Vagina (tissue), 2 donors: ENCODE data around the gene SPACA4. TPM values are rescaled to one million over a fixed set of nuclear protein-coding genes. Genes with fewer than 3 reads are reported as not detected.

ENCODE experiments used
- DNase-seq, 2 donors: peaks; one replicate each; pipeline ENCODE4 v3.0.0-alpha.2; 2017; ENCODE audit errors: extremely low spot score in 2 of 2
- H3K27ac ChIP-seq: fragments of 200-600 bp; sonication (generic); one replicate; pipeline ENCODE4 v1.5.1; 2019
- H3K27me3 ChIP-seq: fragments of 200-600 bp; sonication (generic); one replicate; pipeline ENCODE4 v1.5.1; 2019
- H3K36me3 ChIP-seq, 2 donors: fragments of 200-600 bp; sonication (generic); one replicate each; pipeline ENCODE4 v1.5.1; 2017 to 2019
- H3K4me1 ChIP-seq: fragments of 200-600 bp; sonication (generic); one replicate; pipeline ENCODE4 v1.5.1; 2019
- H3K4me3 ChIP-seq, 2 donors: fragments of 200-600 bp; sonication (generic); 1 replicate in 1 of 2; 2 replicates in 1 of 2; pipeline ENCODE4 v1.5.1; 2016 to 2019
- H3K9me3 ChIP-seq: fragments of 200-600 bp; sonication (generic); one replicate; pipeline ENCODE4 v1.5.1; 2019
- POLR2A ChIP-seq, 2 donors: fragments of 450-650 bp; IDR thresholded peaks; one replicate each; pipeline ENCODE4 v1.6.1; 2017; ENCODE audit warnings: antibody characterized with exemption in 2 of 2, mild to moderate bottlenecking in 2 of 2, moderate library complexity in 2 of 2
- POLR2AphosphoS5 ChIP-seq, 2 donors: sonication (generic); formaldehyde crosslinking; IDR thresholded peaks; one replicate each; pipeline ENCODE4 v1.9.0; 2017; ENCODE audit warnings: antibody characterized with exemption in 2 of 2, mild to moderate bottlenecking in 2 of 2, low read depth in 1 of 2; ENCODE audit not compliant: insufficient read depth in 1 of 2
- intact Hi-C: fragments of 100-400 bp; cut with DNase I; formaldehyde crosslinking; loops from one replicate; pipeline ENCODE4 v1.15.1; 2023
- total RNA-seq: library from RNA; depleted of rRNA; stranded (reverse); fragments of >200 nt; gene quantifications from one replicate; pipeline ENCODE4 v1.2.3, GENCODE V29; 2016
- TF ChIP-seq, protein P1 (sequence below), 3 experiments: fragments of 450-650 bp in 2 of 3; fragments of 200-600 bp in 1 of 3; sonication (generic) in 1 of 3; IDR thresholded peaks; one replicate each; pipeline ENCODE4 v1.5.1; 2017 to 2019; ENCODE audit warnings: antibody characterized with exemption in 3 of 3, mild to moderate bottlenecking in 2 of 3, moderate library complexity in 2 of 3

Gene SPACA4
- total RNA-seq, 1 donor from 2014 or later: 3.9 TPM

GRCh38 chr19:48609571-48610108 is 3.1 kb downstream of the SPACA4 start:
- intact Hi-C loops: no loop called here
- TF ChIP-seq POLR2A (IDR thresholded peaks at IDR 0.05) (no peak), POLR2AphosphoS5 (IDR thresholded peaks at IDR 0.05; ENCODE audit: insufficient read depth in 1 of 2, low read depth in 1 of 2) (no peak)
- TF ChIP-seq, protein P1, sequence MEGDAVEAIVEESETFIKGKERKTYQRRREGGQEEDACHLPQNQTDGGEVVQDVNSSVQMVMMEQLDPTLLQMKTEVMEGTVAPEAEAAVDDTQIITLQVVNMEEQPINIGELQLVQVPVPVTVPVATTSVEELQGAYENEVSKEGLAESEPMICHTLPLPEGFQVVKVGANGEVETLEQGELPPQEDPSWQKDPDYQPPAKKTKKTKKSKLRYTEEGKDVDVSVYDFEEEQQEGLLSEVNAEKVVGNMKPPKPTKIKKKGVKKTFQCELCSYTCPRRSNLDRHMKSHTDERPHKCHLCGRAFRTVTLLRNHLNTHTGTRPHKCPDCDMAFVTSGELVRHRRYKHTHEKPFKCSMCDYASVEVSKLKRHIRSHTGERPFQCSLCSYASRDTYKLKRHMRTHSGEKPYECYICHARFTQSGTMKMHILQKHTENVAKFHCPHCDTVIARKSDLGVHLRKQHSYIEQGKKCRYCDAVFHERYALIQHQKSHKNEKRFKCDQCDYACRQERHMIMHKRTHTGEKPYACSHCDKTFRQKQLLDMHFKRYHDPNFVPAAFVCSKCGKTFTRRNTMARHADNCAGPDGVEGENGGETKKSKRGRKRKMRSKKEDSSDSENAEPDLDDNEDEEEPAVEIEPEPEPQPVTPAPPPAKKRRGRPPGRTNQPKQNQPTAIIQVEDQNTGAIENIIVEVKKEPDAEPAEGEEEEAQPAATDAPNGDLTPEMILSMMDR (IDR thresholded peaks at IDR 0.05): no peak
- DNase-seq: no peak
- no peaks in the 10 kb centered on the region for H3K4me1 ChIP-seq
- H3K9me3 ChIP-seq: no peaks in the 10 kb centered on the region
- no peak overlapping the region for H3K27ac ChIP-seq
- H3K4me3 ChIP-seq: no peak overlapping the region
- no peaks in the 10 kb centered on the region for H3K27me3 ChIP-seq
- H3K36me3 ChIP-seq: no peaks in the 10 kb centered on the region

- no peak for TF ChIP-seq POLR2AphosphoS5 (IDR thresholded peaks at IDR 0.05; ENCODE audit: insufficient read depth in 1 of 2, low read depth in 1 of 2)
- TF ChIP-seq POLR2A (IDR thresholded peaks at IDR 0.05): no peak
- TF ChIP-seq, protein P1 (IDR thresholded peaks at IDR 0.05): no peak
- Histone ChIP-seq H3K27ac (no peak overlapping the region), H3K9me3 (no peaks in the 10 kb centered on the region), H3K4me3 (no peak overlapping the region), H3K27me3 (no peaks in the 10 kb centered on the region), H3K36me3 (peaks cover 0 to 21% of the 10 kb centered on the region in 2 donors), H3K4me1 (peaks cover 19% of the 10 kb centered on the region)
- no peak for DNase-seq
- intact Hi-C loops: no loop called here
Observed at GRCh38 chr19:48611872-48612271, 5.3 kb downstream of the SPACA4 start.

DNA sequence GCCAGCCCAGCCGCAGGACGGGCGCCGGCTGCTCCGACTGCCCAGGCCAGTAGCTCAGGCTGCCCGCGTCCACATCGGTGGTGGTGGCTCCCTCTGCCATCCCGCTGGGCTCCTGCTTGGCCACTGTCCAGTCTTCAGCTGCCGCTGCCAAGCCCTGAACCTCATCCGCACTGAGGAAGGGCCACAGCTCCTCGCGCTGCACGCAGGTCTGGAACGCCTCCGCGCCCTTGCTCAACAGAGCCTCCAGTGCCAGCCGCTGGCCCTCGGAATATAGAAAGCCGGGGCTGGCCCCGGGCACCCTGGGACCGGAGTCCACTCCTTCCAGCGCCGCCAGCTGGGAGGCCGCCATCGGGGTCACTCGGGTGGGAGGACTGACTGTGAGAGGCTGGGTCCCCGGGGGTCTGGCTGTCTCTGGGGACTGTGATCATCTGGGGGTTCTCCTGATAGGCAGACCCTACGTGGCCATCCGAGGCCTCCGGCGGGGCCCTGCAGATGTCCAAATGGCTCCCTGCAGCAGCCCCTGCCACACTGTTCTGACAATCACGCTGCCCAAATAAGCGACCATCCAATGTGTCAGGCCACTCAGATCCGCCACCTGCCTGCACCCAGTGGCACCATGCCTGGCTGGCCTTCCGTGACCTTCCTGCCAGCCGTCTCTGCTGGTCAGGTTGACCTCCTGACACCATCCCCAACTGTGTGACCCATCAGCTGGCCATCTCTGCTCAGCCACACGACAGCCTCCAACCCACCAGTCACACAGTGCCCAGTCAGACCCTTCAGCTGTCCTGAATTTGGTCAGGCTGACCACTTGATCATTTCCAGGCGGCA is 6.7 kb downstream of the SPACA4 start:
- TF ChIP-seq, protein P1 (IDR thresholded peaks at IDR 0.05): no peak
- TF ChIP-seq POLR2A (IDR thresholded peaks at IDR 0.05) (no peak), POLR2AphosphoS5 (IDR thresholded peaks at IDR 0.05; ENCODE audit: insufficient read depth in 1 of 2, low read depth in 1 of 2) (no peak)
- H3K36me3 ChIP-seq: peaks cover 0 to 31% of the 10 kb centered on the region in 2 donors
- no peak for DNase-seq
- H3K27ac ChIP-seq: no peak overlapping the region
- intact Hi-C loops: no loop called here
- no peak overlapping the region for H3K4me3 ChIP-seq
- H3K9me3 ChIP-seq: no peaks in the 10 kb centered on the region
- no peaks in the 10 kb centered on the region for H3K27me3 ChIP-seq
- H3K4me1 ChIP-seq: peaks cover 32% of the 10 kb centered on the region

- Histone ChIP-seq H3K27me3 (no peaks in the 10 kb centered on the region), H3K4me1 (peaks cover 36% of the 10 kb centered on the region), H3K36me3 (peaks cover 0 to 31% of the 10 kb centered on the region in 2 donors), H3K4me3 (no peak overlapping the region), H3K27ac (peak overlapping the region; percentile 44), H3K9me3 (no peaks in the 10 kb centered on the region)
- TF ChIP-seq POLR2AphosphoS5 (IDR thresholded peaks at IDR 0.05; ENCODE audit: insufficient read depth in 1 of 2, low read depth in 1 of 2) (no peak), POLR2A (IDR thresholded peaks at IDR 0.05) (no peak)
- TF ChIP-seq, protein P1 (IDR thresholded peaks at IDR 0.05): no peak
- intact Hi-C loops: no loop called here
- no peak for DNase-seq
Observed at GRCh38 chr19:48613852-48614435, 7.4 kb downstream of the SPACA4 start.
